ENCODE data around the gene BCL6. TPM values are rescaled to one million over a fixed set of nuclear protein-coding genes. Genes with fewer than 3 reads are reported as not detected.

BCL6 gene
- total RNA-seq, 1 donor from 2014 or later, result 8.9 TPM

DNA sequence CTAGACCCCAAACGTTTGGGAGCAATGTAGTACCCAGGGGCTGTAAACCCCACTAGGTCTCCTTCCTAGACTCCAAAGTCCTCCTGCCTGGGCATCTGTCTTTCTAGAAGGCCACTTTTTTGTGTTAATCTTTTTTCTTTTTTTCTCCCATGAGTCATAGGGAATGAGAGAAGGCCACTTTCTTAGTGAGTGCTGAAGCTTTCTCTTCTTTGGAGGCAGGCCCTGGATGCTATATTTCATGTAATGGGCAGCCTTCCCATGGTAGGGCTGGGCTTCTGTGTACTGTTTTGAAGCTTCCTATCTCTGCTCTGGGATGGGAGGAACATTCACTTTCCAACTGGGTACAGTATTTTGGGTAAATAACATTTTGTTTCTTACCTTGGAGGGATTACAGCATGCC lies 27.7 kb downstream of the BCL6 start:
- DNase-seq (ENCODE audit: low read depth), result no peak
- TF ChIP-seq, protein P1, sequence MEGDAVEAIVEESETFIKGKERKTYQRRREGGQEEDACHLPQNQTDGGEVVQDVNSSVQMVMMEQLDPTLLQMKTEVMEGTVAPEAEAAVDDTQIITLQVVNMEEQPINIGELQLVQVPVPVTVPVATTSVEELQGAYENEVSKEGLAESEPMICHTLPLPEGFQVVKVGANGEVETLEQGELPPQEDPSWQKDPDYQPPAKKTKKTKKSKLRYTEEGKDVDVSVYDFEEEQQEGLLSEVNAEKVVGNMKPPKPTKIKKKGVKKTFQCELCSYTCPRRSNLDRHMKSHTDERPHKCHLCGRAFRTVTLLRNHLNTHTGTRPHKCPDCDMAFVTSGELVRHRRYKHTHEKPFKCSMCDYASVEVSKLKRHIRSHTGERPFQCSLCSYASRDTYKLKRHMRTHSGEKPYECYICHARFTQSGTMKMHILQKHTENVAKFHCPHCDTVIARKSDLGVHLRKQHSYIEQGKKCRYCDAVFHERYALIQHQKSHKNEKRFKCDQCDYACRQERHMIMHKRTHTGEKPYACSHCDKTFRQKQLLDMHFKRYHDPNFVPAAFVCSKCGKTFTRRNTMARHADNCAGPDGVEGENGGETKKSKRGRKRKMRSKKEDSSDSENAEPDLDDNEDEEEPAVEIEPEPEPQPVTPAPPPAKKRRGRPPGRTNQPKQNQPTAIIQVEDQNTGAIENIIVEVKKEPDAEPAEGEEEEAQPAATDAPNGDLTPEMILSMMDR (IDR thresholded peaks at IDR 0.05; ENCODE audit: insufficient read depth, low read length, poor library complexity, severe bottlenecking), result no peak

DNA sequence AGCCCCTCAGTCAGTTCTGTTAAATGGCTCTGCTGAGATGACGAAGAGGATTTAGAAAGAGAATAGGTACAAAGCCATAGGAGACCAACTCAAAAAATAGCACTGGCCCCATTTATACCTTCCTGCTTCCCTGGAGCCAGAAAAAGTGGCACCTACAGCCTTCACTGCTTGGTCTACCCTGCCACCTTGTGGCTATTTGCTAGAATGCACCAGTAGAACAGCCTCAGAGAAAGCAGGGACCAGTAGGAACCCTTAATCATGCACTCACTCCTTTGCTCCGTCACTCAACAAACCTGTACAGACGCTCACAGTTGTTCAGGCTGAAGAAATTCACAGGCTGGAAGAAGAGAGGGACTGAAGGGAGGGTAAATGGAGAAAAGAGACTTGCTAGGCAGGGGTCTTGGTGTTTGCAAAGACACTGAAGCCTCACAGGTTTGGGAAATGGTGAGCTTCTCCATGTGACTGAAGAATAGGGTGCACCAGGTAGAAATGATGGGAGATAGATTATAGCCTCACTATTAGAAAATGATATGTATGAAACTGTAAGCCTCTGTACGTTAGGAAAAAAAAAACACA lies 30.8 kb downstream of the BCL6 start:
- Histone ChIP-seq H3K4me3 (ENCODE audit: low read depth, low read length) (no peak overlapping the region), H3K27me3 (ENCODE audit: control insufficient read depth, insufficient read depth, low read length) (no peaks in the 10 kb centered on the region), H3K36me3 (ENCODE audit: control insufficient read depth, insufficient read depth, low read length) (no peaks in the 10 kb centered on the region)
- TF ChIP-seq, protein P1 (IDR thresholded peaks at IDR 0.05; ENCODE audit: insufficient read depth, low read length, poor library complexity, severe bottlenecking), result peak; percentile 86
- DNase-seq (ENCODE audit: low read depth), result peak; percentile 19

More for the DNA sequence above, 27.7 kb downstream of the BCL6 start:
- H3K36me3 ChIP-seq (ENCODE audit: control insufficient read depth, insufficient read depth, low read length), result no peaks in the 10 kb centered on the region
- H3K27me3 ChIP-seq (ENCODE audit: control insufficient read depth, insufficient read depth, low read length), result no peaks in the 10 kb centered on the region
- H3K4me3 ChIP-seq (ENCODE audit: low read depth, low read length), result no peak overlapping the region

DNA sequence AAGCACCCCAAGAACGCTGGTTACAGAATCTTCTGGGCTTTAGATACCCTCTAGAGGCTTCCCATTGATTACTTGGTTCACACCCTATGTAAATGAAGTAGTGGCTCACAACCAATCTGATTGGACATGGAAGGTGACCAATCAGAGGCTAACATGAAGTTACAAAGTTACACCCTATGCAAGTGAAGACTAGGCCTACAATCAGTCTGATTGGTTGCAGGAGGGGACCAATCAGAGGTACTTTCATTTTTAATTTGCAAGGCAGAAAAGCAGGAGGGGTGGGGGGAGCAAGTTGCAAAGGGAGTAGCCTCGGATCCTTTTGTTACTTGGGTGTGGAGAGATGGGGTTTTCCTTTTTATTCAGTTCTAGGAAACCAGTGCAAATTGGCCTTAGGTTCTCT lies 31.8 kb downstream of the BCL6 start:
- no peaks in the 10 kb centered on the region for H3K36me3 ChIP-seq (ENCODE audit: control insufficient read depth, insufficient read depth, low read length)
- no peak for DNase-seq (ENCODE audit: low read depth)
- H3K27me3 ChIP-seq (ENCODE audit: control insufficient read depth, insufficient read depth, low read length), result no peaks in the 10 kb centered on the region
- no peak overlapping the region for H3K4me3 ChIP-seq (ENCODE audit: low read depth, low read length)
- TF ChIP-seq, protein P1 (IDR thresholded peaks at IDR 0.05; ENCODE audit: insufficient read depth, low read length, poor library complexity, severe bottlenecking), result no peak

DNA sequence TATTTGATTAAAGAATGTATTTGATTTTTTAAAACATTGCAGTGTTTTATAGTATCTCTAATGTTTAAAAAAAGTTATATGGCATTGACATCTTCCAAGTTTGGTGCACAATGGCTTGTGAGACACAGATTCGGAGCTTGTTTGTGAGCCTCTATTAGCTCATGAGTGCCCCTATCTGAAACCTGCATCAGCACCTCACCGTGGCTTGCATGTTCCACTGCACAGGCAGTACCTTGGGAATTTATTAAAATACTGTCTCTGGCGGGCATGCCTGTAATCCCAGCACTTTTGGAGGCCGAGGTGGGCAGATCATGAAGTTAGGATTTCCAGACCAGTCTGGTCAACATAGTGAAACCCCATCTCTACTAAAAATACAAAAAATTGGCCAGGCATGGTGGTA lies 36.1 kb downstream of the BCL6 start:
- Histone ChIP-seq H3K27me3 (ENCODE audit: control insufficient read depth, insufficient read depth, low read length) (no peaks in the 10 kb centered on the region), H3K4me3 (ENCODE audit: low read depth, low read length) (no peak overlapping the region), H3K36me3 (ENCODE audit: control insufficient read depth, insufficient read depth, low read length) (no peaks in the 10 kb centered on the region)
- TF ChIP-seq, protein P1 (IDR thresholded peaks at IDR 0.05; ENCODE audit: insufficient read depth, low read length, poor library complexity, severe bottlenecking), result peak; percentile 20
- no peak for DNase-seq (ENCODE audit: low read depth)

DNA sequence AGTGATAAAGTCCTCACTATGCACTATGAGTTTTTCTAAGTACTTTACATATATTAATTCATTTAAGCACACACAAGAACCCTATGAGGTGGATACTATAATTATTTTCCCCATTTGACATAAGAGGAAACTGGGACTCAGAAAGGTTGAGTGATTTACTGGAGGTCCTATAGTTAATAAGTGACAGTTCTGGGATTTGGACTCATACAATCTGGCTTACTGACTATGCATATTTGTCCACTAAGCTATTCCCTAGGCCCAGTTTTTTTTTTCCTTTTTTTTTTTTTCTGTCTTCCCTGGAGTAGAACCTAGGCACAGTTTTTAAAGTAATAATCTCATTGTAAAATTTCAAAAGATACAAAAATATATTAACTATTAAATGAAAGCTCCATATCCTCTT lies 36.6 kb downstream of the BCL6 start:
- no peaks in the 10 kb centered on the region for H3K36me3 ChIP-seq (ENCODE audit: control insufficient read depth, insufficient read depth, low read length)
- TF ChIP-seq, protein P1 (IDR thresholded peaks at IDR 0.05; ENCODE audit: insufficient read depth, low read length, poor library complexity, severe bottlenecking), result no peak
- H3K27me3 ChIP-seq (ENCODE audit: control insufficient read depth, insufficient read depth, low read length), result no peaks in the 10 kb centered on the region
- no peak for DNase-seq (ENCODE audit: low read depth)
- H3K4me3 ChIP-seq (ENCODE audit: low read depth, low read length), result no peak overlapping the region

DNA sequence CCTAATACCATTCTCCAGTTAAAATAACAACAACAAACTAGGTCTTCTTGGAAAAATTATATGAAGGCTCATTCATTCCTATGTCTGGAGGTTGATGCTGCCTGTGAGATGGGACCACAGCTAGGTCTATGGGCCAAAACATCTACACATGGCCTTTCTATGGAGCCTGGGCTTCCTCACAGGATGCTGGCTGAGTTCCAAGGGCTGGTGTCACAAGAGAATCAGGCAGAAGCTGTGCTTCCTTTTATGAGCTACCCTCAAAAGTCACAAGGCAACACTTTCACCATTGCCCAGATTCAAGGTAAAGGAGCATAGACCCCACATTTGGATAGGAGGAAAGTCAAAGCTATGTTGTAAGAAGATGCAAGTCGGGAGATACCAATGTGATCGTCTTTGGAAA lies 38.3 kb downstream of the BCL6 start:
- H3K4me3 ChIP-seq (ENCODE audit: low read depth, low read length), result no peak overlapping the region
- TF ChIP-seq, protein P1 (IDR thresholded peaks at IDR 0.05; ENCODE audit: insufficient read depth, low read length, poor library complexity, severe bottlenecking), result no peak
- DNase-seq (ENCODE audit: low read depth), result no peak
- peaks cover 2% of the 10 kb centered on the region for H3K27me3 ChIP-seq (ENCODE audit: control insufficient read depth, insufficient read depth, low read length)
- no peaks in the 10 kb centered on the region for H3K36me3 ChIP-seq (ENCODE audit: control insufficient read depth, insufficient read depth, low read length)
